ENCODE measurements around the gene CABLES2. TPM values are rescaled to one million over a fixed set of nuclear protein-coding genes. Genes with fewer than 3 reads are reported as not detected.
A peak's percentile ranks its signal among the peaks of the same experiment; 100 is the strongest.

CABLES2 gene
- polyA plus RNA-seq (2012; ENCODE audit: missing spikeins), result 6.3 TPM

GRCh38 chr20:62407221-62407992, at the start of gene CABLES2:
CABLES2 (minus strand) TSS chr20:62407285; CDS start chr20:62407276, 9 bp downstream.
- TF ChIP-seq POLR2AphosphoS5 (IDR thresholded peaks at IDR 0.05; ENCODE audit: low read depth, low read length) (no peak), POLR2A (IDR thresholded peaks at IDR 0.05; ENCODE audit: low read depth, low read length) (peak; percentile 37; the same call in 1 of the 2 replicates), TAF1 (IDR thresholded peaks at IDR 0.05; ENCODE audit: borderline replicate concordance, low read depth, low read length) (peak; percentile 85)
- DNase-seq (ENCODE audit: insufficient read length) (peak; percentile 98), FAIRE-seq (peak; percentile 95)

- FAIRE-seq, result no peak
- TF ChIP-seq TAF1 (IDR thresholded peaks at IDR 0.05; ENCODE audit: borderline replicate concordance, low read depth, low read length) (no peak), POLR2A (IDR thresholded peaks at IDR 0.05; ENCODE audit: low read depth, low read length) (no peak), POLR2AphosphoS5 (IDR thresholded peaks at IDR 0.05; ENCODE audit: low read depth, low read length) (no peak)
- no peak for DNase-seq (ENCODE audit: insufficient read length)
Measured at GRCh38 chr20:62455929-62456328, 48.8 kb upstream of the CABLES2 start.

GRCh38 chr20:62454904-62455636, 48.0 kb upstream of the CABLES2 start:
- TF ChIP-seq POLR2AphosphoS5 (IDR thresholded peaks at IDR 0.05; ENCODE audit: low read depth, low read length) (no peak), POLR2A (IDR thresholded peaks at IDR 0.05; ENCODE audit: low read depth, low read length) (no peak), TAF1 (IDR thresholded peaks at IDR 0.05; ENCODE audit: borderline replicate concordance, low read depth, low read length) (no peak)
- FAIRE-seq, result no peak
- DNase-seq (ENCODE audit: insufficient read length), result no peak

GRCh38 chr20:62453186-62453808, 46.2 kb upstream of the CABLES2 start:
- DNase-seq (ENCODE audit: insufficient read length) (no peak), FAIRE-seq (no peak)
- TF ChIP-seq POLR2A (IDR thresholded peaks at IDR 0.05; ENCODE audit: low read depth, low read length) (no peak), POLR2AphosphoS5 (IDR thresholded peaks at IDR 0.05; ENCODE audit: low read depth, low read length) (no peak), TAF1 (IDR thresholded peaks at IDR 0.05; ENCODE audit: borderline replicate concordance, low read depth, low read length) (no peak)

GRCh38 chr20:62452475-62453095, 45.5 kb upstream of the CABLES2 start:
- FAIRE-seq (no peak), DNase-seq (ENCODE audit: insufficient read length) (no peak)
- TF ChIP-seq POLR2AphosphoS5 (IDR thresholded peaks at IDR 0.05; ENCODE audit: low read depth, low read length), result no peak
- no peak for TF ChIP-seq TAF1 (IDR thresholded peaks at IDR 0.05; ENCODE audit: borderline replicate concordance, low read depth, low read length)
- TF ChIP-seq POLR2A (IDR thresholded peaks at IDR 0.05; ENCODE audit: low read depth, low read length), result no peak

GRCh38 chr20:62451970-62452369, 44.9 kb upstream of the CABLES2 start:
- no peak for FAIRE-seq
- TF ChIP-seq TAF1 (IDR thresholded peaks at IDR 0.05; ENCODE audit: borderline replicate concordance, low read depth, low read length), result no peak
- TF ChIP-seq POLR2AphosphoS5 (IDR thresholded peaks at IDR 0.05; ENCODE audit: low read depth, low read length), result no peak

GRCh38 chr20:62451156-62451767, 44.2 kb upstream of the CABLES2 start:
- DNase-seq (ENCODE audit: insufficient read length) (no peak), FAIRE-seq (no peak)
- TF ChIP-seq POLR2AphosphoS5 (IDR thresholded peaks at IDR 0.05; ENCODE audit: low read depth, low read length) (no peak), TAF1 (IDR thresholded peaks at IDR 0.05; ENCODE audit: borderline replicate concordance, low read depth, low read length) (no peak), POLR2A (IDR thresholded peaks at IDR 0.05; ENCODE audit: low read depth, low read length) (no peak)

More at GRCh38 chr20:62451970-62452369, 44.9 kb upstream of the CABLES2 start:
- DNase-seq (ENCODE audit: insufficient read length), result no peak

GRCh38 chr20:62449951-62450691, 43.0 kb upstream of the CABLES2 start:
- TF ChIP-seq TAF1 (IDR thresholded peaks at IDR 0.05; ENCODE audit: borderline replicate concordance, low read depth, low read length) (no peak), POLR2A (IDR thresholded peaks at IDR 0.05; ENCODE audit: low read depth, low read length) (no peak), POLR2AphosphoS5 (IDR thresholded peaks at IDR 0.05; ENCODE audit: low read depth, low read length) (no peak)
- DNase-seq (ENCODE audit: insufficient read length), result no peak
- FAIRE-seq, result no peak

- TF ChIP-seq POLR2AphosphoS5 (IDR thresholded peaks at IDR 0.05; ENCODE audit: low read depth, low read length) (no peak), TAF1 (IDR thresholded peaks at IDR 0.05; ENCODE audit: borderline replicate concordance, low read depth, low read length) (no peak), POLR2A (IDR thresholded peaks at IDR 0.05; ENCODE audit: low read depth, low read length) (no peak)
- FAIRE-seq (no peak), DNase-seq (ENCODE audit: insufficient read length) (no peak)
Measured at GRCh38 chr20:62448788-62449187, 41.7 kb upstream of the CABLES2 start.

- FAIRE-seq, result no peak
- TF ChIP-seq POLR2AphosphoS5 (IDR thresholded peaks at IDR 0.05; ENCODE audit: low read depth, low read length) (no peak), TAF1 (IDR thresholded peaks at IDR 0.05; ENCODE audit: borderline replicate concordance, low read depth, low read length) (no peak), POLR2A (IDR thresholded peaks at IDR 0.05; ENCODE audit: low read depth, low read length) (no peak)
- DNase-seq (ENCODE audit: insufficient read length), result no peak
Measured at GRCh38 chr20:62448038-62448437, 41.0 kb upstream of the CABLES2 start.

All from GM12892 (cell line).